ENCODE measurements around the gene DGKI.

Gene DGKI

GRCh38 chr7:137846827-137847567, at the start of gene DGKI:
DGKI (minus strand) TSS chr7:137846974.
- DNase-seq: no peak

- DNase-seq: no peak
Observed at GRCh38 chr7:137895301-137896221, 48.8 kb upstream of the DGKI start.

DNA sequence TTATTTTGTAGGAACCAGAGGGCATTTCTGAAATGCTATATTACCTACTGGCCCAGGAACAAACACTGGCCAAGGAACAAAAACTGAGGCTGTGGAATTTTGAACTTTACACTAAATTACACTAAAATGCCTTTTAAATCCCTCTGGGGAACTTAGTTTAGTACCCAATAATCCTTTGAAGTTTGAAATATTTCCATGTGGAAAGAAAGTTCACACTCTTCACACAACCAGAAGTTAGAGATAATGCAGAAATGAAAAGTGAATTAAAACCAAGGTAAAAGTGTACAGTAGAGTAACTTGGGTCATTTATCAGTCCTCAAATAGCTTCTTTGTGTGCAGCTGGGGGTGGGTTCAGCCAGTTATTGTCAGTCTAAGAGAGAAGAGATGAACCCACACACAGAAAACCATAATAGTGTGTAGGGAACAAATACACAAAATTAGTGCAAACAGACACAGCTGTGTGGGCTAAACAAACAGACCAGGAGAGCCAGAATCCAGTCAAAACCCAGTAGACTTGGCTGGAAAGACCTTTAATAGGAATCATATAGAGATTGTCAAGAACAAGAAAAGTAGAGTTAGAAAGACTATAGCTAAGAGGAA, 46.5 kb upstream of the DGKI start:
- DNase-seq: no peak

- DNase-seq: no peak
Observed at GRCh38 chr7:137891016-137891655, 44.4 kb upstream of the DGKI start.

DNA sequence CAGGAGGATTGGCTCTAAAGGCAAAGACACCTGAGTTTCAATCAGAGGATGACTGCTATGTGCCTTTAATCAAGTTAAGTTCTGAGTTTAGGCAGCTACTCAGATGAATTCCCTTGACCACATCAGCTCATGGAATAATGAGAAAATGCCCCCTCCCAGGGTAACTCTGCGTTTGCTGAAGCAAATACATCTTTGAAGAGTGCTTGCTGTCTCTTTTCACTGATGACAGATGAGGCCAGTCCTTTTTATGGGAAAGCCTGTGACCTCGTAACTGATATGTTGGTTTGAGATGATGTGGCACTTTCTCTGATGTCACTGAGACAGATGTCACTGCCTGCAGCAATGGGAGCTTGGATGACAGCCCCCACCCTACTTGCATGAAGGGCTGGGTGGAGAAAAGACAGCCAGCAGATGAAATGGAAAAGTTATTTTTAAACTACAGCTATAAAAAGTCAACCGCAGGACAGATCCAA, 43.7 kb upstream of the DGKI start:
- DNase-seq: no peak

GRCh38 chr7:137888241-137888640, 41.5 kb upstream of the DGKI start:
- no peak for DNase-seq

DNA sequence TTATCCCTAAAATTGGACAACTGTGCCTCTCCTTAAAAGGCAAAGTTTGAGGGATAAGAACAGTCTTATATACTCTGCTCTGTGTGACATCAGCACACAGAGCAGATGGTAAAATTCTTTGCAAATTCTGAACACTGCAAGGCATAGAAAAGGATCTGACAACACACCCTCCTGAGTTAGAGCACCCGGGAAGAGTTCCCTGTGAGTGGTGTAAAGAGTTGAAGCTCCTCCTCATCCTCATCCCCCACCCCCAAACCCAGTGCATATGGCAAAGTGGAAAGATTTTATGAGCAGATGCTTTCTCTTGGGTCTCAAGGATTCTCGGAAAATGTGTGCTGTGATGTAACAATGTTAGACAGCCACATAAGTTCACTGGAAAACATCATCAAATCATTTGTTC, 40.0 kb upstream of the DGKI start:
- DNase-seq: no peak

DNA sequence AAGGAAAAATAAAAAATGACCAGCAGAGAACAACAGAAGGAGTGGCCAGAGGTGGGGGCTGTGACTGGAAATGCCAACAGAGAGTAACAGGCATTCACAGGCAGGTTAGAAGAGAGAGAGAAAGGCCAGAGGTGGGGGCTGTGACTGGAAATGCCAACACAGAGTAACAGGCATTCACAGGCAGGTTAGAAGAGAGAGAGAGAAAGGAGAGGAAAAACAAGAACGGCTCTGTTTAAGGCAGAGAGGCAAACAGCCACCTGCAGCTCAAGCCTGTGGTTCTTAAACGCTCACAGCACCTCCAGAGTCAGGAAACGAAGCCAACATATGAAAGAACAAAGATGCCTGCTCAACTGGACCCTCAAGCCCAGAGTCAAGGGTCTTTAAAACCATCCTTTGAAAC, 39.5 kb upstream of the DGKI start:
- DNase-seq: no peak

GRCh38 chr7:137885678-137886077, 38.9 kb upstream of the DGKI start:
- no peak for DNase-seq

GRCh38 chr7:137882806-137883205, 36.0 kb upstream of the DGKI start:
- no peak for DNase-seq

DNA sequence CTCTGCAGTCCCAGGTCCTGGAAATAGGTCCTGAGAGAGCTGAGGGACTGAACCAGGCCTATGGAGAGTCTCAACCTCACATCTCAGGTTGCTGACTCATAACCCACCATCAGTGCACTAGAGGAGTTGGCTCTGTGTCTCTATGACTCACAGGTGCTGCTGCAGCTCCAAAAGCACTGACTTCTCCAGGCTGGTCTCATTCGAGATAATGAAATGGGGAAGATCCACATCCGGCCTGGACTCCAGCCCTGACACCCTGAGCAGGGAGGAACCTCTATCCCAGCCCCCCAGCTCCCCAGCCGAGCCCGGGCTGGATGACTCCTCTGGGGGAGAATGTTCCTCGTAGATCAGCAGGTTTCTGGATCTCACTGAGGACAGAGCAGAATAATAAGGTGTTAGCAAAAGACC, 35.5 kb upstream of the DGKI start:
- no peak for DNase-seq

DNA sequence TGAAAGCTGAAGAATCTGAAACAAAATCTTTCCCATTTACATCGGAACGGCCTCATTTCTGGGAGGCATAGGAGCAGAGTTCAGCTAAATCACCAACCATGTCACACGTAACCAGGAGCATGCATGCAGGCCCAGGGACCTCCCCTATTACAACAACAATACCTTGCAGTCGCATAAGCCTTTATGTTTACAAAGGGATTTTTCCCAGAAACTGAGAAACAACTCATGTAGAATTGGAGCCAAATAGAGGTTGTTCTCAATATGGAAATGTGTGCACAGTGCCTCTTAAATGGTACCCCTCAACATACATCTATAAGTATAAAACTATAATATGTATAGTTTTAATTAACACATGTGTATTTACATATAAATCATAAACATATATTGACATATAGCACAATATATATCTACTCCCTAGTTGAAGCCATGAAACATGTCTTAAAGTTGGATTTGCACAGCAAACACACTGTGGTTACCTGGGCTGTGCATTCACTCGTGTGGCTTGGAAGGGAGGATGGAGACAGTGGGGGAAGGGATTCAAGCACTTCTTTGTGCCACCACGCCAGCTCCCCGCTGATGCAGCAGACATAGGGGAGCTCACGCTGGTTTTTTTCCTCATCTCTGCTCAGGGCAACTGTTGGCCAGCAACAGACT, 35.0 kb upstream of the DGKI start:
- DNase-seq: no peak

DNA sequence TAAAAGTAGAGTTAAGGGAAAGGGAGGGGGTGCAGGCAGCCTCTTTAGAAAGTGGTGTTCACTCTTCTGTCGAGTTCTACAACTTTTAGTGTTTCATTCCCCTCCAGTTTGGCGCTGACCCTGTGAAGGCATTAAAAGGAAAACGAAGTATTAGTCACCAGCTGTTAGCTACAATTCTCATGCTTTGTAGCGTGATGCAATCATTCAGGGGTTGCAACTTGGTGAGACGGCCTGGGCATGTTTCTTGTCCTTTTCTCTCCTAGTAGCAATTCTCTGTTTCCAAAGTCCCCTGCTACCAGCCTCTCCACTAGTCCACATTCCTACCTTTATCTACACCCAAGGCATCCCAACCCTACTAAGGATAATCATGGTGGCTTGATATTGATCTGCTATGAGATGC, 33.7 kb upstream of the DGKI start:
- DNase-seq: no peak

- no peak for DNase-seq
Observed at GRCh38 chr7:137879357-137880158, 32.8 kb upstream of the DGKI start.

DNA sequence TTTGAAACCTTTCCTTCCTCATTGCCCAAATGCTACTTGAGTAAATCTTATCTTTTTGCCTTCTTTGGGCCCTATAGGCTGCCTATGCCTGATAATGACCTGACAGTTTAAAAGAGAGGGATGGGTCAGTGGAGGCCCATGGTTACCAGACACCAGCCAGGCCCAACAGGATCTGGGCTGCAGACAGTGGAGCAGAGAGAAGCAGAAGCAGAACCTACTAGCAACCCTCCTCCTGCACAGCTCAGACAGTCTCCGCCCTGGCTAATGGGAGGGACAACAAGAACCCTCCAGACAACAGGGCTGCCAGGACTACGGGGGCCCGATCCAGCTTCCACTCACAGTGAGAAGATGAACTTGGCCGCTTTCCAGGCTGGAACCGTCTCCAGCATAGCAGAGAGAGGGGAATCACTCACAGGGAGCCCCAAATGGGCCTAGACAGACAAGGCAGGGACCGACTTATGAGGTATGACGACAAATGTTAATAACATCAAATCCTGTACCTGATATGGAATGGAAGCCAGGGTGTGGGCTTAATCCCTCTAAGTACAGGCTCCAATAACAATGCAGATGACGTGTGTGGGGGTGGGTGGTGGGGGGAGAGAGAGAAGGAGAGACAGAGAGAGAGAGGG, 31.7 kb upstream of the DGKI start:
- no peak for DNase-seq

DNA sequence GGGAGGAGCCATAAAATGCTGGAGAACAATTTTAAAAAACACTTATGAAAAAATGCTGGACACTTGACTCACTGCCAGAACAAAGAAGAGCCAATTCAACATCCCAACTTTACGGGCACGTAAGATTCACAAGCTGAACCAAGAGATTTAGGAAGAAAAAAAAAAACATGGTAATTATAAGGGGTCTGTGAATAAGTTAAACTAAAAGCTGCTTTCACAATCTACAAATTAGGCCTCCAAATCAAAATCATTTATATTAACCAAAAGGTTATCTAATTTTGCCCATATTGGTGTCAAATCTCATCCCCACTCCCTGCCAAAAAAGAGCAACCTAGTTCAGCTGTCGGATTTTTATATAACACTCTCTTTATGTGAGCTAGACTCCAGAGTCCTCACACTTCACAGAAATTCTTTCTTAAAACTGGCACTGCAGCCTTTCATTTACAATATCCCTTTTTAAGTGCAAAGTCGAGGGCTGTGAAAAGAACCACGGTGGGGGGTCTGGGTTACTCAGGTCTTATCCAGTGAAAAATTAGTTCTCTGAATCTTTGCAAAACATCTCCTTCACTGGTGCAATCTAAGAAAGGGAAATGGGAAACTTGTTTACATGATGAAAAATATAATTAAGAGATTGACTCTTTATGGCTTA, 30.4 kb upstream of the DGKI start:
- DNase-seq: no peak

DNA sequence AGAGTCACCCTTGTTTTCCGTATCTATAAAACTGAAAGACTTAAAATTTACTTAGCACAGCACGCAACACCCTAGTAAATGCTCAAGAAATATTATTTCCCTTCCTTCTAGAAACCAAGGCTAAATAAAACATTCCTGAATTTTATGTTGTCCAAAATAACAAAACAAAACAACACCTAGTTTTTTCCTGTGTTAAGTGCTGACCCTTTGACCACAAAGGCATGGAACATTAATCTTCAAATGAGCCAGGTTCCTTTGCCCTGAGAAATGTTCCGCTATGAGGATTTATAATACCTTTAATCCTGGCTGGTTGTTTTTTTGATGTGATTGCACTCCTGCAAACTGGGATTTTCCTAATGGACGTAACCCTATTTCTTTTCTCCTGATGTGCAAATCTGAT, 29.0 kb upstream of the DGKI start:
- no peak for DNase-seq

DNA sequence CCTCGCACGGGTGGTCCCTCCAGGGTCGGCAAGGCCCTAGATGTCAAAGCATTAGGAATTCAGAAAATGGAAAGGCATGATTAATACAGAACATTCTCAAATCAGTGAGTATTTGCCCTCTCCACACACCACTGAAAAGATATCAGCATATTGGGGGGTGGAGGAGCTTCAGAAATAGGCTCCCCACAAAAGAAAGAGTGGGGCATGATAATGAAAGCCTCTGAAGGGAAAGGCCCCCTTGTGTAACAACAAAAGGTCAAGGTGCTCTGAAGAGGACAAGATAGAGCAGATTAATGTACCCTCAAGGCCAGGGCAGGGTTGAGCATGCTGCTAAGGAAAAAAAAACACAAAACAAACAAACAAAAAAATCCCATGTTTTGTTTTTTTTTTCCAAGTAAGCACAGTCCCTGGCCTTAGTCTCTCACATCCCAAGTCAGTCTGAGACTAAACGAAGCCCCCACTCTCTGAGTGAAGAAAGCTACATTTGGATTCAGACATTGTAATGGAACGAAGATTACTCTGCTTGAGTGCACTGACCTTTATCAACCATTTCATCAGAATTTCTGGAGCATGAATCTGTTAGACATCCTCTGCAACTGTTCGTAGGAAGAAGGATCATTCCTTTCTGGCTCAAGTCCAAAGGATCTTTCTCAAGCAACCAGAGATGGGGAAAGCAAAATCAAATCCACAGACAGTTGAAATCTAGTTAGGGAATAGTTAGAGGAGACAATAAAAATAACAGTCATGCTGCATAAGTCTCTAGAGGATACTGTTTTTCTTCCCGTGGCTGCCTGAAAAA, 27.4 kb upstream of the DGKI start:
- DNase-seq: no peak

GRCh38 chr7:137873524-137873923, 26.8 kb upstream of the DGKI start:
- no peak for DNase-seq

All from CD4-positive, alpha-beta T cell treated with Interleukin-6 for 4 hours (primary cell).